Cerebellar nuclear complex (tissue), 1 donor: ENCODE data around the gene CDC37.
"Not testable (repeated sequence)": the region's sequence is repeated elsewhere in the genome, so short reads cannot be mapped to it uniquely, and the experiment has no call there.

Experiments used
- DNase-seq, 2 experiments: peaks; one replicate each; lab custom pipeline; 2025; lab: John Stamatoyannopoulos, UW

The CDC37 gene

GRCh38 chr19:10395003-10395402 is 8.3 kb downstream of the CDC37 start:
- DNase-seq: no peak

- DNase-seq: no peak
Observed at GRCh38 chr19:10393137-10393536, 10.2 kb downstream of the CDC37 start.

- no peak for DNase-seq
Observed at GRCh38 chr19:10392120-10392519, 11.2 kb downstream of the CDC37 start.

GRCh38 chr19:10390652-10391286 is 12.6 kb downstream of the CDC37 start:
- no peak for DNase-seq

GRCh38 chr19:10389863-10390262 is 13.5 kb downstream of the CDC37 start:
- no peak for DNase-seq

- peak in 1 of 2 experiments; percentile 55 for DNase-seq
Observed at GRCh38 chr19:10388957-10389356, 14.4 kb downstream of the CDC37 start.

- DNase-seq: no peak
Observed at GRCh38 chr19:10384580-10384979, 18.8 kb downstream of the CDC37 start.

GRCh38 chr19:10383223-10383499 is 20.2 kb downstream of the CDC37 start:
- DNase-seq: not testable (repeated sequence)

- DNase-seq: peak; percentile 80 to 98
Observed at GRCh38 chr19:10380313-10381102, 22.8 kb downstream of the CDC37 start, which contains the start of gene TYK2. TSS of gene TYK2 (minus strand) at chr19:10380572. CDS start at chr19:10378406, 2,166 bp downstream.

- DNase-seq: no peak
Observed at GRCh38 chr19:10379880-10380312, 23.4 kb downstream of the CDC37 start.

- no peak for DNase-seq
Observed at GRCh38 chr19:10378124-10378523, 25.2 kb downstream of the CDC37 start.

GRCh38 chr19:10377140-10377640 is 26.2 kb downstream of the CDC37 start:
- DNase-seq: not testable (repeated sequence)

- no peak for DNase-seq
Observed at GRCh38 chr19:10374931-10375330, 28.4 kb downstream of the CDC37 start.

- DNase-seq: no peak
Observed at GRCh38 chr19:10372690-10373089, 30.7 kb downstream of the CDC37 start.

- no peak for DNase-seq
Observed at GRCh38 chr19:10368101-10368803, 35.1 kb downstream of the CDC37 start.

- DNase-seq: not testable (repeated sequence)
Observed at GRCh38 chr19:10366950-10367512, 36.3 kb downstream of the CDC37 start.

GRCh38 chr19:10365518-10365917 is 37.8 kb downstream of the CDC37 start:
- DNase-seq: no peak

GRCh38 chr19:10364644-10365043 is 38.7 kb downstream of the CDC37 start:
- no peak for DNase-seq

- DNase-seq: no peak
Observed at GRCh38 chr19:10363789-10364281, 39.5 kb downstream of the CDC37 start.

- no peak for DNase-seq
Observed at GRCh38 chr19:10362259-10362658, 41.1 kb downstream of the CDC37 start.

GRCh38 chr19:10361569-10362011 is 41.8 kb downstream of the CDC37 start:
- DNase-seq: no peak

- DNase-seq: no peak
Observed at GRCh38 chr19:10356431-10356830, 46.9 kb downstream of the CDC37 start.
